AG04450 (cell line): ENCODE measurements around the gene SMIM41. TPM values are rescaled to one million over a fixed set of nuclear protein-coding genes. Genes with fewer than 3 reads are reported as not detected.

Experiments used
- CTCF ChIA-PET: fragments of 300-600, 350-600 bp; formaldehyde crosslinking; extraction: SDS; loops from one replicate; lab custom pipeline; 2022; ENCODE audit warnings: antibody characterized with exemption, inconsistent platforms; lab: Charles Lee
- POLR2A ChIA-PET: fragments of 350-600 bp; formaldehyde crosslinking; extraction: SDS; loops from one replicate; lab custom pipeline; 2021; ENCODE audit warnings: antibody characterized with exemption, inconsistent platforms; lab: Yijun Ruan, JAX
- DNase-seq: peaks from one replicate; pipeline ENCODE4 v3.0.0-alpha.2; 2011; ENCODE audit warnings: low read depth, low spot score
- H3K27ac ChIP-seq: one replicate; pipeline ENCODE4 v1.5.1; 2012; ENCODE audit warnings: low read depth, low read length, control low read depth
- H3K27me3 ChIP-seq: one replicate; pipeline ENCODE4 v1.6.0; 2012; ENCODE audit warnings: low read length; ENCODE audit not compliant: control insufficient read depth, insufficient read depth
- H3K4me3 ChIP-seq: 2 replicates; pipeline ENCODE4 v1.5.1; 2011; ENCODE audit warnings: mild to moderate bottlenecking, low read depth, low read length, control low read depth
- H3K9me3 ChIP-seq: 2 replicates; pipeline ENCODE4 v1.5.1; 2012; ENCODE audit warnings: low read length; ENCODE audit not compliant: control insufficient read depth, insufficient read depth
- polyA plus RNA-seq: library from polyadenylated mRNA; depleted of rRNA; stranded (reverse); fragments of >200 nt; gene quantifications from 2 replicates; pipeline ENCODE4 v1.2.3, GENCODE V29; 2011
- TF ChIP-seq, protein P1 (sequence below): IDR thresholded peaks from 2 replicates; pipeline ENCODE4 v1.5.1; 2011; ENCODE audit warnings: low read depth, low read length, control low read depth, inconsistent platforms

The SMIM41 gene
- polyA plus RNA-seq, 1 experiment = not detected

DNA sequence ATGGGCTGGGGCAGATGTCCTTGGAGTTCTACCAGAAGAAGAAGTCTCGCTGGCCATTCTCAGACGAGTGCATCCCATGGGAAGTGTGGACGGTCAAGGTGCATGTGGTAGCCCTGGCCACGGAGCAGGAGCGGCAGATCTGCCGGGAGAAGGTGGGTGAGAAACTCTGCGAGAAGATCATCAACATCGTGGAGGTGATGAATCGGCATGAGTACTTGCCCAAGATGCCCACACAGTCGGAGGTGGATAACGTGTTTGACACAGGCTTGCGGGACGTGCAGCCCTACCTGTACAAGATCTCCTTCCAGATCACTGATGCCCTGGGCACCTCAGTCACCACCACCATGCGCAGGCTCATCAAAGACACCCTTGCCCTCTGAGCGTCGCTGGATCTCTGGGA, 2.7 kb upstream of the SMIM41 start:
- no peak for DNase-seq
- CTCF ChIA-PET = interaction anchor here (1.3 to 31.7 kb wide), 2 partner anchors 50 to 73 kb away, joined by 4 to 624 read pairs; no protein-coding TSS in a partner anchor

GRCh38 chr12:52078276-52078675, 1.2 kb upstream of the SMIM41 start:
- CTCF ChIA-PET = interaction anchor here (0.7 to 31.7 kb wide), 4 partner anchors 10 to 801 kb away, joined by 3 to 624 read pairs (median 6); no protein-coding TSS in a partner anchor
- H3K27ac ChIP-seq = no peak overlapping the region
- H3K9me3 ChIP-seq = no peaks in the 10 kb centered on the region; the same call in 1 of the 2 replicates
- DNase-seq = no peak
- POLR2A ChIA-PET = interaction anchor here (1.3 kb wide), 1 partner anchor 9 kb away, joined by 4 read pairs; the partner anchor contains the start of gene ATG101
- TF ChIP-seq, protein P1, sequence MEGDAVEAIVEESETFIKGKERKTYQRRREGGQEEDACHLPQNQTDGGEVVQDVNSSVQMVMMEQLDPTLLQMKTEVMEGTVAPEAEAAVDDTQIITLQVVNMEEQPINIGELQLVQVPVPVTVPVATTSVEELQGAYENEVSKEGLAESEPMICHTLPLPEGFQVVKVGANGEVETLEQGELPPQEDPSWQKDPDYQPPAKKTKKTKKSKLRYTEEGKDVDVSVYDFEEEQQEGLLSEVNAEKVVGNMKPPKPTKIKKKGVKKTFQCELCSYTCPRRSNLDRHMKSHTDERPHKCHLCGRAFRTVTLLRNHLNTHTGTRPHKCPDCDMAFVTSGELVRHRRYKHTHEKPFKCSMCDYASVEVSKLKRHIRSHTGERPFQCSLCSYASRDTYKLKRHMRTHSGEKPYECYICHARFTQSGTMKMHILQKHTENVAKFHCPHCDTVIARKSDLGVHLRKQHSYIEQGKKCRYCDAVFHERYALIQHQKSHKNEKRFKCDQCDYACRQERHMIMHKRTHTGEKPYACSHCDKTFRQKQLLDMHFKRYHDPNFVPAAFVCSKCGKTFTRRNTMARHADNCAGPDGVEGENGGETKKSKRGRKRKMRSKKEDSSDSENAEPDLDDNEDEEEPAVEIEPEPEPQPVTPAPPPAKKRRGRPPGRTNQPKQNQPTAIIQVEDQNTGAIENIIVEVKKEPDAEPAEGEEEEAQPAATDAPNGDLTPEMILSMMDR = no peak
- no peak overlapping the region for H3K4me3 ChIP-seq
- no peaks in the 10 kb centered on the region for H3K27me3 ChIP-seq

More for the DNA sequence above, 2.7 kb upstream of the SMIM41 start:
- POLR2A ChIA-PET = no interaction called here
- no peaks in the 10 kb centered on the region for H3K27me3 ChIP-seq
- no peak overlapping the region for H3K27ac ChIP-seq
- no peaks in the 10 kb centered on the region; the same call in 1 of the 2 replicates for H3K9me3 ChIP-seq
- H3K4me3 ChIP-seq = no peak overlapping the region
- TF ChIP-seq, protein P1 = no peak

GRCh38 chr12:52080403-52081251, 1.1 kb downstream of the SMIM41 start:
- Histone ChIP-seq H3K4me3 (no peak overlapping the region), H3K27me3 (no peaks in the 10 kb centered on the region), H3K27ac (peak overlapping the region; percentile 85), H3K9me3 (no peaks in the 10 kb centered on the region; the same call in 1 of the 2 replicates)
- ChIA-PET CTCF (interaction anchor here (0.6 to 31.7 kb wide), 5 partner anchors 10 to 481 kb away, joined by 3 to 624 read pairs (median 4); partner anchors contain the start of gene ATG101), POLR2A (interaction anchor here (0.6 to 3.6 kb wide), 6 partner anchors 10 to 212 kb away, joined by 3 to 32 read pairs (median 4); partner anchors contain the start of gene ATG101)
- DNase-seq = no peak
- TF ChIP-seq, protein P1 = no peak

GRCh38 chr12:52081263-52081733, 1.8 kb downstream of the SMIM41 start:
- ChIA-PET CTCF (interaction anchor here (0.6 to 31.7 kb wide), 4 partner anchors 10 to 482 kb away, joined by 3 to 624 read pairs (median 14); partner anchors contain the start of gene ATG101), POLR2A (interaction anchor here (0.6 to 3.6 kb wide), 9 partner anchors 10 to 212 kb away, joined by 3 to 32 read pairs (median 6); partner anchors contain the start of genes ATG101 and NR4A1)
- Histone ChIP-seq H3K27me3 (no peaks in the 10 kb centered on the region), H3K9me3 (no peaks in the 10 kb centered on the region; the same call in 1 of the 2 replicates), H3K4me3 (peak overlapping the region; percentile 35), H3K27ac (peak overlapping the region; percentile 85)
- TF ChIP-seq, protein P1 = no peak
- no peak for DNase-seq
